NCI-H748 treated with DMSO at 0.1 percent for 48 hours (cell line): ENCODE measurements around the gene CEP63.
A peak's percentile ranks its signal among the peaks of the same experiment; 100 is the strongest.

ENCODE experiments used
- DNase-seq: peaks from one replicate; lab custom pipeline; 2025; lab: John Stamatoyannopoulos, UW

Gene CEP63

DNA sequence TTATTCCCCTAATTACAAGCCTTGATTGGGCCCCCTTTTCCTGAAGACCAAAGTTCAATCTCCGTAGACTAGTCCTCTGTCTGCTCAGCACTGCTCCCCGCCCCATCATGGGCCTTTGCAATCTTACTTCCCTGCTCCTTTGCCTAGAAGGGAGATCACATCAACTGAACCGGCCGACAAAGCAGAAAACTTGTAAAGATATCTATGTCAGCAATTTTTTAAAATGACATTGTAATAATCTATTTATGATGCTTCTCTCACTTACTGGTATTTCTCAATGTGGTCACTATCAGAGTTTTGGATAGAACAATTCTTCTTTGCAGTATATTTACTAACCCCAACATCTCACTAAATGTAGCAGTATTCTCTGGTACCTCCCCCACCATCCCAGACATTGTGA, 17.3 kb upstream of the CEP63 start:
- no peak for DNase-seq

DNA sequence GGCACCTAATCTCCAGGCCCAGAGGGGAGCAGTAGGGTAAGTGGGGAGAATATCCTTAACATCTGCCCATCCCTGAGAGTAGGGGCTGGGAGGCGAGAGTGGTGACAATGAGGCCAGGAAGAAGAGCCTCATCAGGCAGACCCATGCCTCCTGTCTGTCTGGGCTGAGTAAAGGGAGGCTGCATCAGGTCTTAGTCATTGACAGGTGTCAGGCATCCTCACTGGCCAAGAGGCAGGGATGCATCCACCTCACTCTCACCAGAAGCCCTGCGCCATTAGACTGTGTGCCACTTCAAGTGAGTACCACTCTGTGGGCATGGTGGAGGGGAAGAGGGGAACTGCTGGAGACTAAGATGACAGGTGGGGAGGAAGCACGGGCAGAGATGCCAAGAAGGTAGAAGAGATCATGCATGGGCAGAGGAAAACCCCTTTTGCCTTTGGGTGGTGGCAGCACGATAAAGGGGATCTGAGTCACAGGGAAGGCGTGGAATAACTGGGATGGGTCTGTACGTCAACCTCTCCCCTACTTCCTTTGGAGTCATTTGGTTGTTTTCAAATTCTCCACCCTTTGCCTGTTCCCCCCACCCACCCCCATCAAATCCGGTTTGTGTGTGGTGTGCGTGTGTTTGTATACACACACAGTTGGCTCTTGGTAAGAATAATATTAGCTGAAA, 14.2 kb upstream of the CEP63 start:
- DNase-seq = no peak

DNA sequence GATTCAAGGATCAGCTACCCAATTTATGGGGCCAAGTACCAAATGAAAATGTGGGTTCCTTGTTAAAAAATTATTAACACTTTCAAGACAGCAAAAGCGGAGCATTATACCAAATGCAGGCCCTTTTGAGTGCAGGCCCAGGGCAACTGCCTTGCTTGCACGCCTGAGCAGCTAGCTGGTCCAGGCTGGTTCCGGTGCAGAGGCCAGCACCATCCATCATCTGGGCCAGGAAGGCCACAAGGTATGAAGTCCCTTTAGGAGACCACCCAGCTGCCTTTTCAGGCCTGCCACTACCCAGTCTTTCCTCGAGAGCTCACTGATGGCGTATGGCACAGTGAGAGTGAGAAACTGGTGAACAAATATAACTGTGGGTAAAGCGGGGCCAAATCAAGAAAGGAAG, 13.0 kb upstream of the CEP63 start:
- DNase-seq = no peak

DNA sequence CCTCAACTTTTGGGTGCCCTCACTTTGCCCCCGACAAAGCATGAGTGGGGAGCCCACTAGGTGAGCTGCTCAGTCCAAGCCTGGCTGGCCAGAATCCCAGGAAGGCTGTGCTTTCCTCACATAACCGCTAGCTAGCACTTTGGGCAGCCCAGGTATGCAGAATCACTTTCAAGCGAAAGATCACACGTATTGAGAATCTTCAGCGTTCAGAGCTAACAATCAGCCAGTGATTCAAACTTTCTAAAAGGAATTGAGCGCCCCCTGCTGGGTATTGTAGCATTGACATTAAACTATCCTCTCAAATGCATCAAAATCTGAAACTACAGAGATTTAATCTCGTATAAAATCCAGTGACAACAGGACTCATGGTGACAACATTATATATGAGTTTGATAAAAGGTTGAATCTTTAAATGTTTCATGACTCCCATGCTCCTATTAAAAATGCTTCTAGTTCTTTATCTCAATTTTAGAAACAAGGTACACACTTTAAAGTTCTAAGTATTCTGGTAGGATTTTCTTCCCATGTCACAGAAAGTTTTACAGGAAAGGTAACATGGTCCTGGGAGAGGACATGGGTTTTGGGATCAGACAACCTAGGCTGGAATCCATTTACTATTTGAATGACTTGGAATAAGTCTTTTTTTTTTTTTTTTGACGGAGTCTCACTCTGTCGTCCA, 11.8 kb upstream of the CEP63 start:
- DNase-seq = peak; percentile 21

GRCh38 chr3:134474956-134475355, 10.9 kb upstream of the CEP63 start:
- DNase-seq = no peak

- DNase-seq = no peak
Observed at GRCh38 chr3:134476306-134476705, 9.6 kb upstream of the CEP63 start.

- no peak for DNase-seq
Observed at GRCh38 chr3:134477002-134477401, 8.9 kb upstream of the CEP63 start.

- DNase-seq = no peak
Observed at GRCh38 chr3:134477938-134478337, 7.9 kb upstream of the CEP63 start.

DNA sequence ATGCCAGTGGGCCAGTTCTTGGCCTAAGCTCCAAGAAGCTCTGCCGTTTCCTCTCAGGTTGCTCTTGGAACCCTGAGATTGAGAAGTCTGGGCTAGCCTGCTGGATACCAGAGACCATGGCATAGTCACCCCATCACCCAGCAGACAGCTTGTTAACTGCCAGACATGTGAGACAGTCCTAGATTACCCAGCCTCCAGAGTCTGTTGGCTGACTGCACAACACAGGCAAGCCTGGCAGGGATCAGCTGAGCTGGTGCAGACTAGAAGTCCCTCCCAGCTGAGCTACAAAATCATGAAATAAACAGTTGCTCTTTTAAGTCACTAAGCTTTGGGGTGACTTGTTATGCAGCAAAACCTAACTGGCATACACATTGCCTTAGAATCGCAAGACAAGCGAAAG, 5.3 kb upstream of the CEP63 start:
- DNase-seq = no peak

DNA sequence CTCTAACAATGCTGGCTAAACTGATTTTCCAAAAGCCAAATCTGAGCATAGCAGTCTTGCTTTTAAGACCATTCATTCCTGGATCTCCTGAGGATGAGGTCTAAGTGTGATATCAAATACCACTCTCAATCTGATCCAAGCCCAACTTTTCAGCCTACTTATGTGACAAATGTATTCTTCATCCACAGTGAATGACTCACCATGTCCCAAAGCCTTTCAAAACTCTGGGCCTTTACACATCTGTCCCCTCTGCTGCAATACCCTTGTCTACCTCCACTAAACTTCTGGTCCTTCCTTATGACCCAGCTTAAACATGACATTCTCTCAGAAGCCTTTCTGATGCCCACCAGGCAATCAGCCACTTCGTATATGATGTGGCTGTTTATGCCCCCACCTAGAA, 4.7 kb upstream of the CEP63 start:
- DNase-seq = no peak

DNA sequence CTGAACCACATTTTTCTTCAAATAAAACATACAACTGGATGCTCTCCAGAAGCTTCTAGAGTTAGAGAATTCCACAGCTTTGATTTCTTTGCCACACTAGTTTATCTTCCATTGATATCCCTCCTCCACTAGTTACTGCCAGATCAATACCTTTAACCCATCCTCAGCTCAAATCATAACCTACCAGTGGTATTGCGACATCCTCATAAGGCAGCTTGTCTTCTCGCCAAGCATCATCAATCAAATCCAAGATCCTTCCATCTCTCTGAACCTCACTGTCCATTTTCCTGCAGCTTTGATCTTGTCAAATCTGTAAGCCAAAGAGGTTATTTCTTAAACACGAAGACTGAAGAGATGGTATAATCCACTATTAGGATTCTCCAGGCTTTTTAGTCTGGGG, 3.2 kb upstream of the CEP63 start:
- no peak for DNase-seq

DNA sequence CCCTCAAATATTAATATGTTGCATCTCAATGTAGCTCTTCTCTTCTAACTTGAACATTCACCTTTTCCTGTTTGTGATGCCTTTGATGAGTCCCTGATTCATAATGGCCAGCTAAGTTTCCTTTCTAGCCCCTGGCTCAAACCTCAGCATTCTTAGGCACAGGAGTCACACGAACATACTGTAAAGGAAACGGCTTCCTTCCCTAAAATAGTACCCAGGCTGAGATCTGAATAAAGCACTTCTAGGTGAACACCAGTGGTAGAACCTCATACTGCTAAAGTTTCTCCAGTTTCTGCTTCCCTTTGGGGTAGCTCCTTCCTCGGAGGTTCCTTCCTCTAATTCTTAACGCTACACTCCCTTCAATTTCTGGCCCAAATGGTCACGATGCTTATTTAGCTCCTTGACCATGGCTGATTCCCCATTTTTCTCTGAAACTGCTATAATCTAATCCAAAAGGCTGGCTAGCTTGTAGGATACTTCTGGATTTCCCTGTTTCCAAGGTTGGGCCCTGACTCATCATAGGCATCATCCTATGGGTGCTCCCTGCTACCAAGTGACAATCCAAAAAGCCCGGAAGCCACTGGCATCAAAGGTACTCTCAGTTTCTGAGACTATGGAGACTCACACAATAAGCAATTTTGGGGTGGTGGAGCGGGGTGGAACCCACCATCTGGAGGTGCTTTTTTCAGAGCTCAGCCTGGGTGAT, 2.5 kb upstream of the CEP63 start:
- no peak for DNase-seq

GRCh38 chr3:134485075-134485717, 661 bp upstream of the CEP63 start:
- DNase-seq = peak; percentile 57

GRCh38 chr3:134486577-134487041, 752 bp downstream of the CEP63 start:
- DNase-seq = no peak

GRCh38 chr3:134487406-134487805, 1.5 kb downstream of the CEP63 start:
- no peak for DNase-seq

GRCh38 chr3:134494495-134494894, 8.6 kb downstream of the CEP63 start:
- DNase-seq = no peak

DNA sequence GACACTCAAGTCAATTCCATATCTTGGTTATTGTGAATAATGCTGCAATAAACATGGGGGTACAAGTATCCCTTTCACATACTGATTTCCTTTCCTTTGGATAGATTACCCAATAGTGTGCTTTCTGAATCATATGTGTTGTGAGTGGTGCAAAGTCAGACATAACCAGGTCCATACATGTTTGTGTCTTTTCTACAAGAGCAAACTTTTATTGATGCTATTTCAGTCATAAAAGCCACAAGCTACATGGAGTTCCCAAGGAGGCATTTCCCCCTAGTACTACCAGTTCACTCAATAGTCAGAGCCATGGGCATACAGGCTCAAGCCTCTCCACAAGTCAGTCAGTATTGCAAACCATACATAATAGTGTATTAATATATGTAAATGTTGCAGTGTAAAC, 10.1 kb downstream of the CEP63 start:
- DNase-seq = no peak

DNA sequence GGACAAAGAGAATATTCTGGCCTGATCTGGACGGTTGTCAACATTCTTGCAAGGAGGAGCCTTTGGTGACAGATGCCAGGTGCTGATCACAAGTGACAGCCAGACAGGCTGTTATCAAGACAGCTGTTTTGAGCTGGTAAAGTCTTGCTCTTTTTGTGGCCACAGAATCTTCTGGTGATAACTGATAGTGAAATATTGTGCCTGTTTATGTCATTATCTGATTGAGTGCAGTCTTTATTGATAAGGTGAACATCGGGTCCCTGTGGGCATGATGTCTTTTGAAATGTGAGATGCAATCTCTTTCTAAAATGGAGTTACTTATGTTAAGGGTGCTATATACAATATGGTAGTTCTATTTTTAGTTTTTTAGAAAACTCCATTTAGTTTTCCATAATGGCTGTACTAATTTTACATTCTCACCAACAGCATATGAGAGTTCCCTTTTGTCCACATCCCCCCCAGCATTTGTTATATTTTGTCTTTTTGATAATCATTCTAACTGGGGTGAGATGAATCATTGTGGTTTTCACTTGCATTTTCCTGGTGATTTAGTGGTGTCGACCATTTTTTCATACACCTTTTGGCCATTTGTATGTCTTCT, 10.7 kb downstream of the CEP63 start:
- DNase-seq = no peak

GRCh38 chr3:134503266-134503665, 17.4 kb downstream of the CEP63 start:
- DNase-seq = no peak

GRCh38 chr3:134504132-134504531, 18.3 kb downstream of the CEP63 start:
- no peak for DNase-seq

DNA sequence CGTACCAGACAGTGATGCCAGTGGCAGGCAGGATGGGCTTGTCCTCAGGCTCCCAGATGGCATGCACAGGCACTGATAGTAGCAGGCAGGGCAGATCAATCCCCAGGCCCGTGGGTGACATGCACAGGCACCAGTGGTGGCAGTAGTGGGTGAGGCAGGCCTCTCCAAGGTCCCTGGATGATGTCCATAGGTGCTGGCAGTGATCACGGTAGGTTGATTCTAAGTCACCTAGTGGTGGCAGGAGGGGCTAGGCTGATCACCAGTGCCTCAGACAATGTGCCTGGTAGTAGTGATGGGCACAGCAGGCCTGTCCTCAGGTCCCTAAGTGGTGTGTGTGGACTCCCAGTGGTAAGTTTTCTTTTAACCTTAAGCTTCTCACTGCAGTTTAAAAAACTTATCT, 19.6 kb downstream of the CEP63 start:
- DNase-seq = no peak

- no peak for DNase-seq
Observed at GRCh38 chr3:134511500-134511899, 25.6 kb downstream of the CEP63 start.
